Activated CD4-positive, alpha-beta T cell treated with anti-CD3 and anti-CD28 coated beads, Interleukin-10, Interleukin-2, amounts not matched to agents 100 ng/mL and 50 ng/mL, durations not matched to agents 16 hours and 8 hours (primary cell): ENCODE results near the gene GIPC3.

Source experiments
- DNase-seq: peaks from one replicate; pipeline ENCODE4 v3.0.0-alpha.2; 2020

Gene GIPC3, protein sequence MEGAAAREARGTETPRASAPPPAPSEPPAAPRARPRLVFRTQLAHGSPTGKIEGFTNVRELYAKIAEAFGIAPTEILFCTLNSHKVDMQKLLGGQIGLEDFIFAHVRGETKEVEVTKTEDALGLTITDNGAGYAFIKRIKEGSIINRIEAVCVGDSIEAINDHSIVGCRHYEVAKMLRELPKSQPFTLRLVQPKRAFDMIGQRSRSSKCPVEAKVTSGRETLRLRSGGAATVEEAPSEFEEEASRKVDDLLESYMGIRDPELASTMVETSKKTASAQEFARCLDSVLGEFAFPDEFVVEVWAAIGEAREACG

GRCh38 chr19:3585301-3586126, at the start of gene GIPC3:
Gene GIPC3 (plus strand): TSS chr19:3585478. CDS start chr19:3585598, 120 bp downstream.
- DNase-seq: no peak

GRCh38 chr19:3535563-3535965, 49.7 kb upstream of the GIPC3 start:
- DNase-seq: no peak

DNA sequence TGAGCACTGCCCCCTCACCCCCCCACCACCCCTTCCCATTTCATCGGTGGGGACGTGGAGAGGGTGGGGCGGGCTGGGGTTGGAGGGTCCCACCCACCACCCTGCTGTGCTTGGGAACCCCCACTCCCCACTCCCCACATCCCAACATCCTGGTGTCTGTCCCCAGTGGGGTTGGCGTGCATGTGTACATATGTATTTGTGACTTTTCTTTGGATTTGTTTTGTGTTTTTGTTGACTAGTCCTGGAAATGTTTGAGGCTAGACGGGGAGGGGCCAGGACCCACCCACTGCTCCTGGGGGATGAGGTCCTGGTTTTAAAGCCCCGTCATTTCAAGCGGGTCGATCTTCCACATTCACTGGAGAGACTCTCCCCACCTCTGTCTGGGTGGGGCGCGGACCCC, 49.3 kb upstream of the GIPC3 start:
- DNase-seq: no peak

- DNase-seq: no peak
These were observed 48.7 kb upstream of the GIPC3 start for GRCh38 chr19:3536429-3537100.

DNA sequence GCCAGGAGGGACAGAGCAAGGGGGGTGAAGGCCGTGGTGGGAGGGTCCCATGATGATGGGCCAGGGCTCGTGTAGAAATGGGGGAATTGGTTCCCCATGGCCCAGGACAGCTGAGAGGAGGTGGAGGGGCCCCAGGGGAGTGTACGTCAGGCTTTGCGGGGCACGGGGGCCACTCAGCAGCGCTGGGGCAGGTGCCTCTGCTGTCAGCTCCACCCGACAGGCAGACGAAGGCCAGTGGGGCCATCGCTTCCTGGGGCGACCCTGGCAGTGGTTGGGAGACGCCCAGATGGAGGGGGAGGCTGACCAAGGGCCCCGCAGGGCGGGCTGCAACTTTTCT, 48.2 kb upstream of the GIPC3 start:
- DNase-seq: no peak

DNA sequence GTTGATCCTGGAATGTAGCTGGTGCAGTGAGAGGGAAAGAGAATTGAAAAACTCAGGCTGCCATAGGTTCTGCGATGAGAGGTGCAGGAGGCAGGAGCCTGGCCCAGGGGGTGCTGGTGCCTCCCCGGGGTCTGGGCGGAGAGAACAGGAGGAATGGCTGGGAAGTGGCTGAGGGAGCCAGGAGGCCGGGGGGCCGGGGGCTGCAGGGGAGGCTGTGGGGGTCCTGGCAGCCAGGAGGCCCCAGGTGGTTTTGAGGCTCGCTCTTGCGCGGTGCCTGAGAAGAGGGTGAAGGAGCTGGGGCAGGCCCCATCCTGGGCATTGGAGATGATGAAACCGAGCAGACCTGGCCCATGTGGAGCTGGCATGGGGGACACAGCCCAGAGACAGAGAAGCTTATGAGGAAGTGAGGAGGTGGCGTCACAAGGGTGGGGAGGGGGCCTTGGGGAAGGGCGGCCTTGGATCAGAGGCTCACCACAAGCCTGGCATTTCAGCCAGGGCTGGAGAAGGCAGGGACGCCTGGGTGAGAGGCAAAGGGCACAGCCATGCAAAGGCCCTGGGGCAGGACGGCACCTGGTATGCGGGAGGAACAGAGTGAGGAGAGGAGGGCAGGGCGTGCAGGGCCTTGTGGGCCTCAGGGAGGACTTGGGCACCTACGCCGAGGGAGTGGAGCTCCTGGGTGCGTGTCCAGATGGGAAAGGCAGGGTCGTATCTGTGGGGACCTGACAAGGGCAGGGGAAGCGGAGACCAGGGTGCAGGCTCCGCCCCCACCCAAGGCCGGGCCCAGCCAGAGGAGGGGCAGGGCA, 47.6 kb upstream of the GIPC3 start:
- no peak for DNase-seq

GRCh38 chr19:3538258-3538929, 46.9 kb upstream of the GIPC3 start:
- DNase-seq: no peak

DNA sequence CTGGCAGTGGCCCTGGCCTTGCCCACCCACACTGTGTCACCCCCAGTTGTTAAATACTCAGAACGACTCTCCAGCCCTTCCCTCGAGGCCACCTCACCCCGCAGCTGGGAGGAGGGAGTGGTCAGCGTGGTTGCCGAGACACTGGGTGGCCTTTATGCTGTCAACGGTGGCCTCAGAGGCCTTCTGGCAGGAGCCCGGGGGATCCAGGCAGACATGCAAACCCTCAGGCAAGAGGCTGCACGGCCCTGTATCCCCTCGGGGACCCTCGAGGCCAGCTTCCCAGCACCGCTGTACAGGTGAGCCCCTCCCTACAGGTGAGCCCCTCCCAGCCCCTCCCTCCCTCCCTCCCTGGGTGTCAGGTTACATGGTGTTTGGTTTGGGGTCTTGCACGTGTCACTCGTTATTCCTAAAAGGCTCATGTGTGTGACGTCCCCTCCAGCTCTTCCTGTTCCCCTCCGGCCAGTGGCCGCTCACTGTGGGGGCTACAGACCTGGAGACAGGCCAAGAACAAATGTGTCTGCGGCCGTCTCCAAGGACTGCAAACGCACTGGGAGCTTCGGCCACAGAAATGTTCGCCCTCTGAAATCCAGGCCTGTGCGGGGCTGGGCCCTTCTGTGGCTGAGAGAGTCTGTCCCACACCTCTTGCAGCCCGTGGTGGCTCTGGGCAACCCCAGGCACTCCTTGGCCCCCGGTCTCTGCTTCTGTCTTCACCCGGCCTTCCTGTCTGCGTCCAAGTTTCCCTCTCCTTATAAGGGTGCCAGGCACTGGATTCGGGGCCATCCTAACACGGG, 46.1 kb upstream of the GIPC3 start, which contains the start of gene TEKTIP1:
Gene TEKTIP1 (plus strand): TSS at position 210 of the 791 bp plus-strand sequence. CDS start 4 bp downstream, at position 214.
- DNase-seq: no peak

DNA sequence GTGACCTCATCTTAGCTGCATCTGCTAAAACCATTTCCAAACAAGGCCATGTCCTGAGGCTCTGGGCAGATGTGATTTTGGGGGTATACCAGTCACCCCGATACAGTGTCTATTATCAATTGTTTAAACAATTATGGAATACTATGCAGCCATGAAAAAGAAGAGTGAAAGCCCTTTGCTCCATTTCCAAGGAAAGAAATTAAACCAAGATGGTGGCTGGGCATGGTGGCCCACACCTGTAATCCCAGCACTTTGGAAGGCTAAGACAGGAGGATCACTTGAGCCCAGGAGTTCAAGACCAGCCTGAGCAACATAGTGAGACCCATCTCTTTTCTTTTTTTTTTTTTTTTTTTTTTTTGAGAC, 45.5 kb upstream of the GIPC3 start:
- DNase-seq: no peak

DNA sequence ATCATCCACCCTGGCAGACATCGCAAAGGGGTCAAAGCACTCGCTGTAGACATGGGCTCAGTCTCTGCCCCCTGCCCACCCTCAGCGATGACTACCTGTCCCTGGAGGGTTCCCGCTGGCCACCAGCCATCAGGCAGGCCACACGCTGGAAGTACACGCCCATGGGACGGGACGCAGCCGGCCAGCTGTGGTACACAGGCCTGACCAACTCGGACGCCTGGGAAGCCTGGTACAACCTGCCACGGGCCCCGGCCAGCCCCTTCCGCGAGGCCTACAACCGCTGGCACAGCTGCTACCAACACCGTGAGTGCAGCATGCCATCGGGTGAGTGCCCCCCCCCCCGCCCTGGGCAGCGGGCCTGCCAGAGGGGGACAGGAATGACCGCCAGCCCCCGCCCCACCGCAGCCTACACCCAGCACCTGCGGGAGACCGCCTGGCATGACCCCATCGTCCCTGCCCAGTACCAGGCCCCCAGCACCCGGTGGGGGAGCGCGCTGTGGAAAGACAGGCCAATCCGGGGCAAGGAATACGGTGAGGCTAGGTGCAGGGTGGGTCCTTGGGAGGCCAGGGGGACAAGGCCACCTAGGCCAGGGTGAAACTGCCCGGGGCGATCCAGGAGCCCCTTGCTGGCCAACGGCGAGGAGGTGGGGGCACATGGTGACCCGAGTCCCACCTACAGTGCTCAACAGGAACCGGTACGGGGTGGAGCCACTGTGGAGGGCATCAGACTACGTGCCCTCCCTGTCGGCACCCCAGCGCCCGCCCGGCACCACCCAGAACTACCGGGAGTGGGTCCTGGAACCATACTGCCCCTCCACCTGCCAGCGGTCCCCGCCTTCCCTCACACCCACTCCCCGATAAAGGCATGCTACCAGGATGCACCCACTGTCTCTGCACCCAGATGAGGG, 41.9 kb upstream of the GIPC3 start:
- DNase-seq: no peak

DNA sequence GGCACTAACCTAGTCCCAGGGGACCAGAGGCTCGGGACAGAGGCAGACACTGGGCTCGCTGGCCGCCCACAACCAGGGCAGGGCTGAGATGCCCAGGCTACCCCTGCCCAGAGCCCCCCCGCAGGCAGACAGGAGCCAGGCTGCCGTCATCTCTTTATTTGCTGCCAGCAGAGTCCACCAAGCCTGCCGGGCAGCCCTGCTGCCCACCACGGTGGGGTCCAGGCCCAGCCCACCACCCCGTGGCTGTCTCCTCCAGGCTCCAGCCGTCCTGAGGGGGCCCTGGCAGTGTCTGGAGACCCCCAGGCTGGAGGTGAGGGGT, 41.3 kb upstream of the GIPC3 start:
- no peak for DNase-seq

- DNase-seq: peak; percentile 80
These were observed 40.3 kb upstream of the GIPC3 start for GRCh38 chr19:3544742-3545668.

DNA sequence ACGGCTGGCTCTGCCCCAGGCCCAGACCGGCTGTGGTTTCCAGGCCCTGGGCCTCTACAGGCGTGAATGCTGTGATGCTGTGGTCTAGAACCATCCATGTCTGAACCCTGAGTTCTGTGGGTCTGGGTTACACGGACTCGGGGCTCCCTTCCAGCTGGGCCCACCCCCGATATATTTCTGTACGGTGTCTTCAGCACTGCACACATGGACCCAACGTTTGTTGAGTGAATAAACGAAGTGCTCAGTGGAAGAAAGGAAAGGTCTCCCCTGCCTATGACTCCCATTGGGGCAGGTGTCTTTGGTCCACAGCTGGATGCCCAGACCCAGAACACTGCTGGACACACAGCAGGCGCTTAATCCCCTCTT, 39.6 kb upstream of the GIPC3 start:
- no peak for DNase-seq

- DNase-seq: no peak
These were observed 39.2 kb upstream of the GIPC3 start for GRCh38 chr19:3546119-3546518.

GRCh38 chr19:3547301-3547731, 38.0 kb upstream of the GIPC3 start:
- DNase-seq: peak; percentile 49

DNA sequence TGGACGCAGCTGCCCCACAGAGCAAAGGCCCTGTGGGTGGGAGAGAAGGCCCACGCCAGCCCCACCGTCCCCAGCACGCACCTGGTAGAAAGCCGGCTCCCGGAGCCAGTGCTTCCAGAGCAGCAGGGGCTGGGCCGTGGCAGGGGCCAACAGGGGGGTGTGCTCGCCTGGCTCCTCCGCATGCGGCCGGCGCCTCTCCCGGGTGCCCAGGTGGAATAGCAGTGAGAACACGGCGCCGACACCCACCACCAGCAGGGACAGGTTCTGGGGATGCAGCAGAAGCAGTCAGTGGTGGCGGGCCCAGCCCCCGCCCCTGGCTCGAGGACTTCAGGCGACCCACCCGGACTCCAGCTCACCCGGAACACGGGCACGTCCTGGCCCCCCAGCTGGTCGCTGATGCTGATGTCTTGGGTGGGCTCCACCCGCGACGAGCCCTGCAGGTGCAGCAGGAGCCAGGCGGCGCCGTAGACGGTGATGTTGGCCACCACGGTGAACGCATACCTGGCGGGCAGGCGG, 37.5 kb upstream of the GIPC3 start:
- no peak for DNase-seq

DNA sequence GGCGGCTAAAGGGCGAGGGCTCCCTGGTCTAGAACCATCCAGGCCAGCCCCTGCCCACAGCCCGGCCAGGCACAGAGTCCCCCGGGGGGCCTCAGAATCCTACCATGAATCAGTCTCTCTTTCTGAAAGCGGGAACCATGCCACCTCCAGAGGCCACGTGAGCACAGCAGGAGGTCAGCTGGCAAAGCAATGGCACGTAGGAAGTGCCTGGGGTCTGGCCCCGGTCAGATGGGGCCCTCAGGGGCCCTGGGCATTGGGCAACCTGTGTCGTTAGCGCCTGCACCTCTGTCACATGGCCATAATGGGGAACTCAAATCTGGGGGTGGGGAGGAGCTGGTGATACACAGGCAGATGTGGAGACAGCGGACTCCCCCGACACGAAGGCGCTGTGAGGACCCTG, 36.7 kb upstream of the GIPC3 start:
- no peak for DNase-seq

GRCh38 chr19:3549816-3550215, 35.5 kb upstream of the GIPC3 start:
- DNase-seq: no peak
